Omental fat pad (tissue), 4 donors: ENCODE data around the gene PARP12. TPM values are rescaled to one million over a fixed set of nuclear protein-coding genes. Genes with fewer than 3 reads are reported as not detected.

Experiments used
- ATAC-seq: fragments of 150-250 bp; one replicate; pipeline ENCODE4 v1.9.1; 2016; ENCODE audit warnings: mild to moderate bottlenecking, moderate library complexity; ENCODE audit not compliant: low FRiP score
- DNase-seq: peaks from one replicate; pipeline ENCODE4 v3.0.0-alpha.2; 2019; ENCODE audit warnings: low spot score
- total RNA-seq, 4 donors: library from RNA; depleted of rRNA; stranded (reverse); fragments of >200 nt; gene quantifications; one replicate each; pipeline ENCODE4 v1.1.0, GENCODE V29; 2016
- TF ChIP-seq, protein P1 (sequence below), 3 donors: fragments of 450-650 bp; IDR thresholded peaks; one replicate each; pipeline ENCODE4 v1.5.1; 2016 to 2017; ENCODE audit warnings: antibody characterized with exemption in 3 of 3, mild to moderate bottlenecking in 3 of 3, moderate library complexity in 2 of 3

The PARP12 gene
- total RNA-seq, 4 donors from 2014 or later, result 15.6 to 85.1 (median 45.6) TPM

DNA sequence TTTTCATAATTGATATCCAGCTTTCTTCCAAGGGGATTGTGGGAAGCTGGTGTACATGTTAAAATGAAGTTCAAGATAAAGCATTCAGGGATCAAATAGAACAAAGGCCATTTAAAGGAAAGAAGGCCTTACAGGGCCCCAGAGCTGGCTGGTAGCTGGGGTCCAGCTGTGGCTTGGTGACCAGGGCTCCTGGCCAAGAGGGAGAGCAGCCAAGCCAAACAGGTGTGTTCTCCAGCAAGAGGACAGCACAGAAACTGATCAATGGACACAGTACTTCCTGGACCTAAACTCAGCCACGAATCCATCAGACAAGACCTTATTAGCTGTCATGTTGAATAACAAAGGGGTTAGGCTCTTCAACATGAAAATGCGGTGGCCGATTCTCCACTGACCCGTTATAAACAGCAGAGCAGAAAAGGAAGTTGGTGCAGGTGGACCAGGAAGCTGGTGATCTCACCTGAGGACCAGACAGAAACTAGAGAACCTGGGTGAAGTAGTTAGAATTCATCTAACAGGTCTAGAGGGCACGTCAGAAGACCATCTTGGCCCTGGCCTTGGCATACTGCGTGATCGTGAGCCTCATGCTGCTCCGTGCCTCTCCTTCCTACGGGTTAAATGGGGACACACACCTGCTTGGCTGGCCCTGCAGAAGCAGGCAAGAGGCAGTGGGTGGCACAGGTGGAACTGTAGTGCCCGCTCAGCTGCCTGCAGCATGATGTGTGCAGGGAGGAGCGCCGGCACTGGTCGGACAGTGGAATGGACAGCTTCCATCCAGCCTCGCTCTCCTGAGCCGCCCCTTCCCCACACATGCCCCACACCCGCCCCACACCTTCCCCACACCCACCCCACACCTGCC lies 53.8 kb downstream of the PARP12 start:
- DNase-seq (no peak), ATAC-seq (no peak)
- TF ChIP-seq, protein P1, sequence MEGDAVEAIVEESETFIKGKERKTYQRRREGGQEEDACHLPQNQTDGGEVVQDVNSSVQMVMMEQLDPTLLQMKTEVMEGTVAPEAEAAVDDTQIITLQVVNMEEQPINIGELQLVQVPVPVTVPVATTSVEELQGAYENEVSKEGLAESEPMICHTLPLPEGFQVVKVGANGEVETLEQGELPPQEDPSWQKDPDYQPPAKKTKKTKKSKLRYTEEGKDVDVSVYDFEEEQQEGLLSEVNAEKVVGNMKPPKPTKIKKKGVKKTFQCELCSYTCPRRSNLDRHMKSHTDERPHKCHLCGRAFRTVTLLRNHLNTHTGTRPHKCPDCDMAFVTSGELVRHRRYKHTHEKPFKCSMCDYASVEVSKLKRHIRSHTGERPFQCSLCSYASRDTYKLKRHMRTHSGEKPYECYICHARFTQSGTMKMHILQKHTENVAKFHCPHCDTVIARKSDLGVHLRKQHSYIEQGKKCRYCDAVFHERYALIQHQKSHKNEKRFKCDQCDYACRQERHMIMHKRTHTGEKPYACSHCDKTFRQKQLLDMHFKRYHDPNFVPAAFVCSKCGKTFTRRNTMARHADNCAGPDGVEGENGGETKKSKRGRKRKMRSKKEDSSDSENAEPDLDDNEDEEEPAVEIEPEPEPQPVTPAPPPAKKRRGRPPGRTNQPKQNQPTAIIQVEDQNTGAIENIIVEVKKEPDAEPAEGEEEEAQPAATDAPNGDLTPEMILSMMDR (IDR thresholded peaks at IDR 0.05), result no peak

DNA sequence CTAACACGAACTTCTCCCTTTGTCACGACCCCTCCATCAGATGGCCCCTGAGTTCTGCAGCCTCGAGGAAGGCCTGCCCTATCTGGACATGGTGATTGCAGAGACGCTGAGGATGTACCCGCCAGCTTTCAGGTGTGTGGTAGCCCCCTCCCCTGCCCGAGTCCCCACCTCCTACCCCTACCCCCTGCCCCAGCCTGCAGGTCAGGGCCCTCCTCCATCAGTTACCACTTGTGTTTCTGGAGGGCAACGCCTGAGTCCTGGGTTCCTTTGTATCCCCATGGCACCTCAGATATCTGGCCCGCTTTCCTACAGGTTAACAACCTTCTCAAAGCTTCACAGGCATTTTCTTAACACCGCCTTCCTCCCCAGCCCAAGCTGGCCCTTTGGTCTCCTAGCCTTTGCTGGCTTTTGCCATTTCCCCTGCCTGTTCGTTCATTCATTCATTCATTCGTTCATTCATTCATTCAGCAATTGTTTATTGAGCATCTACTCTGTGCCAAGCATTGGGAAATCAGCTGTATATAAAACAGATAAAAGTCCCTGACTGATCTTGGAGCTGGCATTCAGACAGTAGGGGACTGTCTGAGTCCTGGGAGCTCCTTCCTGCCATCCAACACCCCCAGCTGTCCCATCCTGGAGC lies 55.6 kb downstream of the PARP12 start:
- TF ChIP-seq, protein P1 (IDR thresholded peaks at IDR 0.05), result no peak
- DNase-seq (no peak), ATAC-seq (no peak)

DNA sequence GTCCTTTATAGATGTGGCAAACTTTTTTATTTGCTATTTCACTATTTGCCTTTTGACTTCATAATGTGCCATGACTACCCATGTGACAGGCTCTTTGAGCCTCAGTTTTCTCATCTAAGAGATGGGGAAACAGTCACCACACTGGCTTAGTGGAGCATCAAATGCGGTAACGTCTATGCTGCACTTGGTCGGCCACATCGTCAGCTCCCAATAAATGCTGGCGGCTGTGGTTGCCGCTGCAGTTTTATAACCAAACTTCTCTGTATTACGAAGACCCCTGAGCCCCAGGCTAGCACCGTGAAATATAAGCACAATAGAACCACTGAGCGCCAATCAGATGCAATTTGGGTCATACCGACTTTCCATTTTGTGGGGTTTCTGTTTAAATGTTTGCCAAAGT lies 56.2 kb downstream of the PARP12 start:
- TF ChIP-seq, protein P1 (IDR thresholded peaks at IDR 0.05), result no peak
- DNase-seq (no peak), ATAC-seq (no peak)

DNA sequence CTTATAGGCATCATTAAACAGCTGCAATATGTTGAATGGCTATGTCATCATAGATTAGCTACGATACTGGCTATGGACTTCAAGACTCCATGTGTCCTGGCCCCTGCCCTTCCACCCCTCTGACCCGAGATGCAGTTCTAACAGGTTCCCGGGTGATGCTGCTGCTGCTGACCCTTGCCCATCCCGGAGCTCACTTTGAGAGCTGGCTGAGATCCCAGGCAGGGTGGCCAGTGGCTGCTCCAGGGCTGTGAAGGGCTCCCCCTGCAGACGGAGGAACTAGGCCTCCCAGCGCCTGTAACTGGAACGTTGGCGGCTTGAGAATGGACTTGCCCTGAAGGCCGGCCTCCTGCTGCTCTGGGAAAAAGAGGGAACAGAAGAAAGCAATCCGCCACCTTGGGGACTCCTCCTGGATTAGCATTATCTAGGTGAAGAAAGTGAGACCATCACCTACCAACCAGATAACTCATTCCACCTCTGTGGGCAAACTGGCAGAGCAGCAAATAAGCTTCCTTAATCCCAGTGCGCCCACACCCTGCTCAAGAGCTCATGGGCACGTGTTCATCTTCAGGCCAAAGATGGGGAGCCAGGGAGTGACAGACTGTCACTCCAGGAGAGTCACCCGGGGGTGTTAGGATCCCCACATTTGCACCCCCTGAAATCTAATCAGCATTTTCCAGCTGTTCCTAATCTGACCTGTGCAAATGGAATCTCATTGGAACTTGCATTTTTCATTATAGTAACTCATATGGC lies 56.8 kb downstream of the PARP12 start:
- TF ChIP-seq, protein P1 (IDR thresholded peaks at IDR 0.05), result no peak
- no peak for DNase-seq
- ATAC-seq, result no peak

DNA sequence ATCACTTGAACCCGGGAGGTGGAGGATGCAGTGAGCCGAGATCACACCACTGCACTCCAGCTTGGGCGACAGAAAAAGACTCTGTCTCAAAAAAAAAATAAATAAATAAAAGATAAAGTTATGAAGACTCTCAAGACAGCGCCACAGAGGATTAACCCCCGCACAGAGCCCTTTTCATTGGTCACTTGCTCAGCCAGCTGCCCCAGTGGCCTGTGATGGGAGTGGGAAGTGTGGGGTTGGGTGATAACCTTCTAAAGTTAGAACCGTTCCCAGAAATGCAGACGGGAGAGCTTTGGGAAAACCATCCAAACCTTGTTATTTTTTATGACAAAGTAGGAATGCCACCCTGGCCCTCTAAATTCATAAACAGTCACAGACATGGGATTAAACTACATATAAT lies 57.4 kb downstream of the PARP12 start:
- TF ChIP-seq, protein P1 (IDR thresholded peaks at IDR 0.05), result no peak
- DNase-seq (no peak), ATAC-seq (no peak)

DNA sequence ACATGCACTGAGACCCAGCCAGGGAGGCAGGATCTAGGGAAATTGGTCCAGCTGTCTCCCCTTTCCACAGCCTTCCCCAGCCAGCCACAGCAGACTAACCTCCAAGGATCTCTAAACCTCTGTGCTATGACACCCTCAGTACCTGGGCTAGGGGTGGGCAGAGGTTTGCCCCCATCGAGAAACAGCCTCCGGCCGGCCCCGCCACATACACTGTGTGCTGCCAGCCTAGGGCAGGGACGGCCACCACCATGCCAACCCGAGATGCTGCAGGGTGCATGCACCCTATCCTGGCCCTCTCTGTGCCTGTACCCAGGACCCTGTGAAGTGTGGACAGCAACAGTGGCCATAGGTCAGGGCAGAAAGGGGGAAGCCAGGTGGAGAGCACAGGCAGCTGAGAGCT lies 58.1 kb downstream of the PARP12 start:
- TF ChIP-seq, protein P1 (IDR thresholded peaks at IDR 0.05), result no peak
- ATAC-seq (no peak), DNase-seq (no peak)
